OCI-LY3 (cell line): ENCODE data around the gene F12.
A peak's percentile ranks its signal among the peaks of the same experiment; 100 is the strongest.

Experiments used
- H2AFZ ChIP-seq: fragments of 200-600, 300-600 bp; shearing (Covaris generic); 2 replicates; pipeline ENCODE4 v1.6.0; 2014; ENCODE audit warnings: antibody characterized with exemption, low read depth, low read length
- H3K27ac ChIP-seq: fragments of 200-600, 300-600 bp; sonication (generic); 2 replicates; pipeline ENCODE4 v1.5.1; 2014; ENCODE audit warnings: mild to moderate bottlenecking, low read length, moderate library complexity, mixed read lengths
- H3K27me3 ChIP-seq: fragments of 200-600, 300-600 bp; sonication (generic); 2 replicates; pipeline ENCODE4 v1.6.1; 2014; ENCODE audit warnings: low read depth, low read length, mixed read lengths
- H3K36me3 ChIP-seq: fragments of 200-600, 300-600 bp; sonication (generic); replicated peaks from 2 replicates; pipeline ENCODE3; 2014; ENCODE audit warnings: low read depth, low read length, mixed read lengths
- H3K4me1 ChIP-seq: fragments of 300-600, 200-600 bp; sonication (generic); 2 replicates; pipeline ENCODE4 v1.6.1; 2014; ENCODE audit warnings: low read length, mixed read lengths
- H3K4me2 ChIP-seq: fragments of 200-600, 300-600 bp; sonication (generic); 2 replicates; pipeline ENCODE4 v1.6.1; 2014; ENCODE audit warnings: low read length, mixed read lengths
- H3K4me3 ChIP-seq: fragments of 300-600, 200-600 bp; sonication (generic); 2 replicates; pipeline ENCODE4 v1.5.1; 2014; ENCODE audit warnings: antibody characterized with exemption, mild to moderate bottlenecking, low read length, moderate library complexity
- H3K79me2 ChIP-seq: fragments of 300-600, 200-600 bp; shearing (Covaris generic); 2 replicates; pipeline ENCODE4 v1.6.1; 2014; ENCODE audit warnings: mild to moderate bottlenecking, low read length, mixed read lengths
- H3K9ac ChIP-seq: fragments of 300-600, 200-600 bp; shearing (Covaris generic); 2 replicates; pipeline ENCODE4 v1.6.0; 2014; ENCODE audit warnings: mild to moderate bottlenecking, low read length, moderate library complexity
- H3K9me3 ChIP-seq: fragments of 200-600, 300-600 bp; shearing (Covaris generic); 2 replicates; pipeline ENCODE4 v1.6.1; 2014; ENCODE audit warnings: low read length, mixed read lengths; ENCODE audit not compliant: insufficient read depth
- H4K20me1 ChIP-seq: fragments of 200-600, 300-600 bp; sonication (generic); 2 replicates; pipeline ENCODE4 v1.6.1; 2016; ENCODE audit warnings: low read length, mixed read lengths; ENCODE audit not compliant: insufficient read depth
- EZH2phosphoT487 ChIP-seq: fragments of 200-600 bp; shearing (Covaris generic); IDR thresholded peaks from 2 replicates; pipeline ENCODE4 v1.6.1; 2018; ENCODE audit warnings: antibody characterized with exemption, mixed run types, low read depth
- TF ChIP-seq, protein P1 (sequence below): fragments of 200-600, 300-600 bp; sonication (generic); IDR thresholded peaks from 2 replicates; pipeline ENCODE4 v1.5.1; 2014; ENCODE audit warnings: antibody characterized with exemption, low read length, low read depth

F12 gene

DNA sequence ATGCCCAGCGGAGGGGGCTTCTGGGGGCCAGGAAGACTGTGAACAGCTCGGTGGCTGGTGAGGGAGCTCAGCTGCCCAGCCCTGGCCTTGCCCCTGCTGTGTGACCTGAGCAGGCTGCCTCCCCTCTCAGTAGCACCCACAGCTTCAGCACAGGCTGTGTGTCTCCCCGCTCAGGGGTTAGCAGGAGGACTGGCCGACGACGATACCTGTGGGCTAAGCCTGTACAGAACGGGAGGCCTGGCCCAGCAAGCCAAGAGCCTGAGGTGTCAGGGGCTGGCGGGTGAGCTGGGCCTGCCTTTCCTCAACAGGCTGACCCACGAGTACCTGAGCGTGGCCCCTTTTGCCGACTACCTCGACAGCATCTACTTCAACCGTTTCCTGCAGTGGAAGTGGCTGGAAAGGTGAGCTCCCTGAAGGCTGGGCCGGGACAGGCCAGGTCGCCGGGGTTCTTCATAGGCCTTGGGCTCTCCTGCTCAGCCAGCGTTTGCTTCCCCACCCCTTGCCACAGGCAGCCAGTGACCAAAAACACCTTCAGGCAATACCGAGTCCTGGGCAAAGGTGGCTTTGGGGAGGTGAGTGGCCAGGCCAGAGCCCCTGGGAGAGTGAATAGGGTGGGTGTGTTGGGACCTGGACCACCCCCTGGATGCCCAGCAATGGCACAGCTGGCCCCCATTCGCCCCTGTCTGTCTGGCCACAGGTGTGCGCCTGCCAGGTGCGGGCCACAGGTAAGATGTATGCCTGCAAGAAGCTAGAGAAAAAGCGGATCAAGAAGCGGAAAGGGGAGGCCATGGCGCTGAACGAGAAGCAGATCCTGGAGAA is 23.7 kb upstream of the F12 start:
- Histone ChIP-seq H3K4me2 (no peak overlapping the region), H4K20me1 (peaks cover 17% of the 10 kb centered on the region), H3K9ac (no peak overlapping the region), H3K4me3 (no peak overlapping the region), H3K4me1 (peaks cover 40% of the 10 kb centered on the region), H3K79me2 (peaks cover 25% of the 10 kb centered on the region), H3K36me3 (peaks cover 39% of the 10 kb centered on the region), H2AFZ (no peak overlapping the region), H3K9me3 (no peaks in the 10 kb centered on the region), H3K27ac (no peak overlapping the region), H3K27me3 (no peaks in the 10 kb centered on the region)
- no peak for TF ChIP-seq EZH2phosphoT487
- TF ChIP-seq, protein P1, sequence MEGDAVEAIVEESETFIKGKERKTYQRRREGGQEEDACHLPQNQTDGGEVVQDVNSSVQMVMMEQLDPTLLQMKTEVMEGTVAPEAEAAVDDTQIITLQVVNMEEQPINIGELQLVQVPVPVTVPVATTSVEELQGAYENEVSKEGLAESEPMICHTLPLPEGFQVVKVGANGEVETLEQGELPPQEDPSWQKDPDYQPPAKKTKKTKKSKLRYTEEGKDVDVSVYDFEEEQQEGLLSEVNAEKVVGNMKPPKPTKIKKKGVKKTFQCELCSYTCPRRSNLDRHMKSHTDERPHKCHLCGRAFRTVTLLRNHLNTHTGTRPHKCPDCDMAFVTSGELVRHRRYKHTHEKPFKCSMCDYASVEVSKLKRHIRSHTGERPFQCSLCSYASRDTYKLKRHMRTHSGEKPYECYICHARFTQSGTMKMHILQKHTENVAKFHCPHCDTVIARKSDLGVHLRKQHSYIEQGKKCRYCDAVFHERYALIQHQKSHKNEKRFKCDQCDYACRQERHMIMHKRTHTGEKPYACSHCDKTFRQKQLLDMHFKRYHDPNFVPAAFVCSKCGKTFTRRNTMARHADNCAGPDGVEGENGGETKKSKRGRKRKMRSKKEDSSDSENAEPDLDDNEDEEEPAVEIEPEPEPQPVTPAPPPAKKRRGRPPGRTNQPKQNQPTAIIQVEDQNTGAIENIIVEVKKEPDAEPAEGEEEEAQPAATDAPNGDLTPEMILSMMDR: no peak

DNA sequence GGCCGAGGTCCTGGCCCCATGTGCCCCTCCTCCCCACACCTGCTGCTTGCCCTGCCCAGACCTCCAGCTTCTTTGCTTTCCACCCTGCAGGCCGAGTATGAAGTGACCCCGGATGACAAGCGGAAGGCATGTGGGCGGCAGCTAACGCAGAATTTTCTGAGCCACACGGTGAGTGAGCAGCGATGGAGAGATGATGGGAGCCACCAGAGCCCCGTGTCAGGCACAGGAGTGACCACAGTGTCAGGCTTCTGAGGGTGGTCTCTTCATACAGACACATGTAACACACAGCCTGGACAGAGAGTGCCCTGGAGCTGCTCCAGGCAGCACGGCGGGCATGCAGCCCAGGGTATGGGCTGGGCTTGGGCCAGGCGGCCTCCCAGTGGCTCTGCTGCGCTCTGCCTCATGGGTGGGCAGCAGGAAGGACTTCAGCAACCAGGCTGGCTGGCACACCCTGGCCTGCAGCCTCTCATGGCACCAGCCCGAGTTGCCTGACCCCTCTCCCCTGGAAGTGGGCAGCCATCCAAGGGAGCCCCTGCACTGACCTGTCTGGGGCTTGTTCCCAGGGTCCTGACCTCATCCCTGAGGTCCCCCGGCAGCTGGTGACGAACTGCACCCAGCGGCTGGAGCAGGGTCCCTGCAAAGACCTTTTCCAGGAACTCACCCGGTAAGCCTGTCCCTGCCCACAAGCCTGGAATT is 22.9 kb upstream of the F12 start:
- Histone ChIP-seq H3K27ac (no peak overlapping the region), H3K9me3 (no peaks in the 10 kb centered on the region), H3K36me3 (peaks cover 35% of the 10 kb centered on the region), H3K27me3 (no peaks in the 10 kb centered on the region), H4K20me1 (peaks cover 21% of the 10 kb centered on the region), H3K4me1 (peaks cover 48% of the 10 kb centered on the region), H3K4me2 (no peak overlapping the region; the same call in 1 of the 2 replicates), H3K4me3 (no peak overlapping the region), H3K79me2 (peaks cover 32% of the 10 kb centered on the region), H3K9ac (no peak overlapping the region), H2AFZ (no peak overlapping the region)
- TF ChIP-seq, protein P1: no peak

DNA sequence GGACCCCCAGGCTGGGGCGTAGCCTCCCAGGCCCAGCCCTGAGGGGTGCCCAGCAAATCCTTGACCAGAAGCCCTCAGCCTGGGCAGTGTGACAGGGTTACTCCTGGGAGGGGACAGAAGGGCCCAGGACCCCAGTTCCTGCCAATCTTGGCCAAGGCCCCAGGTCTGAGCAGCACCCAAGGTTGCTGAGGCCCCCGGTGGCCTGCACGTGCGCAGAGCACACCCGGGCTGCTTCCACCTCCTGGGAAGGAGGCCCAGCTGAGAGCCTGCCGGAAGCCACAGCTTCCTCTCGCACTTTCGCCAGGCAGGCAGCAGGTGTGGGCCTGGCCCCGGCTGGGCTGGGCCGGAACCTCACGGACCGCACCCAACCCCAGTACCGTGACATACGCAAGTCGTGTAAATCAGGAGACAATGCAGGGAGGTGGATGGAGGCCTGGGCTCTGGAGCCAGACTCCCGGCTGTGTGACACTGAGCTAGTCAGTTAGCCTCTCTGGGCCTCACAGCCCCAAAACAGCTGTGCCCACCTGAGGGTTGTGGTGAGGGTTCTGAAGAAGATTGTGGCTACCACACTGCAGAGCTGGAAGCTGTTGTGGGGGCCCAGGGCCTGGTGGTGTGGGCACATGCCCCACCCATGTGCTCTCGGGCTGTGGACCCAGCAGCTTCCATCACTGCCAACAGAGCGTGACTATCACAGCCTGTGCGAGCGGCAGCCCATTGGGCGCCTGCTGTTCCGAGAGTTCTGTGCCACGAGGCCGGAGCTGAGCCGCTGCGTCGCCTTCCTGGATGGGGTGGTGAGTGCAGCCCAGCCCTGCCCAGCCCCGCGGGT is 22.2 kb upstream of the F12 start:
- Histone ChIP-seq H3K27ac (peak overlapping the region; percentile 42), H4K20me1 (peaks cover 21% of the 10 kb centered on the region), H3K4me1 (peaks cover 49% of the 10 kb centered on the region), H2AFZ (no peak overlapping the region), H3K9me3 (no peaks in the 10 kb centered on the region), H3K79me2 (peaks cover 40% of the 10 kb centered on the region), H3K27me3 (no peaks in the 10 kb centered on the region), H3K4me3 (peak overlapping the region; percentile 12; the same call in 1 of the 2 replicates), H3K36me3 (peaks cover 31% of the 10 kb centered on the region), H3K9ac (peak overlapping the region; percentile 21; the same call in 1 of the 2 replicates), H3K4me2 (peak overlapping the region; percentile 97)
- no peak for TF ChIP-seq EZH2phosphoT487
- TF ChIP-seq, protein P1: no peak
